Measurements from ENCODE around the gene FREM1.
A peak's percentile ranks its signal among the peaks of the same experiment; 100 is the strongest.

Gene FREM1

GRCh38 chr9:14868418-14868771, 41.8 kb downstream of the FREM1 start:
- no peak for DNase-seq

DNA sequence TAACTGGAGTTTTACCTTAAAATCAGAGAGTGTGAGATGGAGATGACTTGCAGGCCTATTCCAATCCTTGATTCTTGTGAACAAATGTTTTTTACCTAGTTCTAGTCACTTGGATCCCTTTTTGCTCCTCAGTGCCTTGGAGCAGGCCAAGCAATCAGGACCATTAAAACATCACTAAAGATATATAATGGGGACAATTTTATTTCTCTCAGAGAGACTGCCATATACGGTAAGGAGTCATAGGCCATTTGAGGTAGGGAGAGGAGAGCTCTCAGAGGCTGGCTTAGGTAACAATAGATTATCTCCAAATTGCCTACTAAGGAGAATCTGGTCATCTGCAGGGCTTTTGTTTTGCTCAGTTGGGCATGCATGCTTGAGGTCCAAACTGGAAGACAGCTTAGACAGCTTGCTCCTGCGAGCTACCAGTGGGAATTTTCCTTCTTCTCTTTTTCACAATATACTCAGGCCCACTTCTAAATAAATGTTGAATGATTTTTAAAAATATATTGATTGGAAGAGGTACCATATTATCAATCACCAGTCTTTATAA, 44.0 kb downstream of the FREM1 start:
- DNase-seq = no peak

DNA sequence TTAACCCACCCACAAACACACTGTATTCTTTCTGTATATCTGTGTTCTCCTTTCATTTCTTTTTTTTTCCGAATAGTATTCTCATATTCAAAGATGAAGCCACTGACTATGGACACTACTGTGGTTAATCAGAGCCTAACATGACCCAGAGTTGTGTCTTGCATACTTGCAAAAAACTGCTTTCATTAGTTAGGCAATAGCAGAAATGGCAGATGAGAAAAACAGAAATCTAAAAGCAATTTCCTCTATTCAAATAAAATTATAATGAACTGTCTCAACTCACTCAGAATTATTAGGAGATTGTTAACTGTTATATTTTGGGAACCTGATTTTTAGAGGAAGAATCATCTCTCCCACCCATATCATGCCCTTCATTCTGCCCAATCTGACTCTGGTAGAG, 45.9 kb downstream of the FREM1 start:
- no peak for DNase-seq

DNA sequence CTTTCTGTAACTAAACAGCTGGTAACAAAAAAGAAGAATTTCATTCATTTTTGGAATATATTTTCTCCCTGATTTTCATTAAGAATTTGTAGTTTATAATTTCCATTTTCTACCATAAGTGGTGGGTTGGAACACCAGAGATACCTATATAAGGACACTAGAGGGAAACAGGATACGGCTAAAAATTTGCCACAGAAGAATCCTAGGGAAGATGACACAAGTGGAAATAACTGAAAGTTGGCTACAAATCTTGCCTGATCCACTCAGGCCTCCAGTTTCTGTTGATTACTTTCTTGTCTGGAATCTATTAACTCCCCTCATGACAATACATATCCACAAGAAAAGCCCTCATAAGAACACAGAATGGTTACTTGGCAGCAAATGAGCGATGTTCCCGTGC, 46.8 kb downstream of the FREM1 start:
- DNase-seq = no peak

DNA sequence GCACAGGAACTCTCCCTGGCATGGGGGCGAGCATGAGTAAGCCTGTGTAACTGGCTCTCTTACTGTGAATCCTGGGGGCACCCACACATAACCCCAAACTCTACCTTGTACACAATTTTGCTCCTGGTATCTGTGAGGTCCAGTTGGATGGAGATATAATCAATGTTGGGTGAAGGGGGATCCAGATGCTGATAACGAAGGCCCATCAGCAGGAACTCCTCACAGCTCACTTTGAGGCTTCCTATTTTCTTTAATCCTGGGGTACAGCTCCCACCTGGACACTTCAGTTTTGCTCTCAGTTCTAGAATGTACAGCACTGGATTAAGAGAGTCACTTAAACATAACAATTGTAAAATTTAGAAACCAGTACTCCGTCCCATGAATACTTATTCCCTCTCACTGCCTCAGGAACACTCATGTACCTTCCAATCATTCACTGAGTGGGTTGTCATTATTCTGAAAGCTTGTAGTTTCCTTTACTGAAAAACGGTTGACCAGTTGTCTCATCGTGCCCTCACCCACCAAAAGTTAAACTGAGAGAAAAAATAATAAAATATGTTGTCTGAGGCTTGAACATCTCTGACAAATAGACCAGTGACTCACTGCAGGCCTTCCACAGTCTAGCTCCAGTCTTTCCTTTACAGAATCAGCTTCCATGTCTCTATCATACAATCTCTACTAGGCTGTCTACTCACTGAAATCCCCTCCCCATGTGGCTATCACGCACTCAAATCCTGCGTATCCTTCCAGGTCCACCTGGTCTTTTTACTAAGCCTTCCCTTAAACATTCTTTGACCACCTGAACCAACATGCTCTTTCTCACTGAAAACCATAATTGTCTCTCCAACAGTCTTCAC, 52.6 kb downstream of the FREM1 start:
- DNase-seq = no peak

DNA sequence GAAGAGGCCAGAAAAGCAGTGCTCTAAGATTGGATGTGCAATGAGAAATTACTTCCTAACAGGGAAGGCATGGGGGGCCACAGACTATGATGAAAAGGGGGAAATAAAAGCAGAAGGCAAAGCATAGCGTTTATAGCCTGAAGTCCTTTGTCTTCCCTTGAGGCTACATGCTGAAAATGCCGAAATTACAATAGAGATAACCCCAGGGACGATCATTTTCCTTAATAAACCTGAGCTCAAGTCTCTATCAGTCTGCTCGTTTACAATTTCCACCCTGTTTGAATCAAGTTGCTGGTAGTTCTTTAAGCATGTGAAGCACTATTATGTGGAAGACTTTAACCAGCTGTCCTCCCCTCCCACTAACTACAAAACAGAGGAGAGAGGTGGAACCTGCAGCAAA, 60.4 kb downstream of the FREM1 start:
- no peak for DNase-seq

DNA sequence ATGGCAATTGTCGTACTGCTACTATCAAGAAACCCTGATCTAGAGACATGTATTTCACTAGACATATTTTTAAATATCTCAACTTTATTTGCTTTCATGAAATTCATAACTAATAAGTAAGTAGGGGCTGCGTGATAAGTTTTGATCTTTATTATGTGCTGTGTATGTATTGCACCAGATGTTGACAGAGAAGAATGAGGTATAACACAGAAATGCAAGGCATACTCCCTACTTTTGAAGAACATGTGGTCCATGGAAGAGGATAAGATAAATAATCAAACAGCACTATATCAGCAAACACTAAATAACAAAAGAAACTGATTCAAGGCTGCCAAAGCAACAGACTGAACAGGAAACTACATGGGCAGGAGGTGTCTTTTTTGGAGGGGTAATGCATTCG, 60.9 kb downstream of the FREM1 start:
- no peak for DNase-seq

- DNase-seq = peak; percentile 2
Observed at GRCh38 chr9:14846871-14847311, 63.3 kb downstream of the FREM1 start.

- no peak for DNase-seq
Observed at GRCh38 chr9:14843163-14843562, 67.1 kb downstream of the FREM1 start.

DNA sequence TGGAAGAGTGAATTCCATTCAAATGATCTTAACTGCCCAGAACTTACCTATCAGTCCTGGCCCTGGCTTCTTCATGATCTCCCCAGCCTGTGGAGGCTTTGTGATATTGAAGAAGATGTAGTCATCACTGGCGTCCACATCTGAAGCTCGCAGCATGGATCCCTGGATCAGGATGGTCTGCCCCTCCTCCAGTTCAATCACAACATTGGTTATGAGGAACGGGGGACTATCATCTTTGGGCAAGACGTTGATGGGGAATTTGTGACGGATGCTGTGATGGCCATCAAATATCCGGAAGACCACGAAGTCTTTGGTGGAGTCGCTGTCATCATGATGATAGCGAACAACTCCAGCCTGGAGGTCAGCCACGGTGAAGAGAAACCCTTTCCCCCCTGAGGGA, 68.0 kb downstream of the FREM1 start:
- no peak for DNase-seq

- DNase-seq = no peak
Observed at GRCh38 chr9:14838701-14839100, 71.5 kb downstream of the FREM1 start.

DNA sequence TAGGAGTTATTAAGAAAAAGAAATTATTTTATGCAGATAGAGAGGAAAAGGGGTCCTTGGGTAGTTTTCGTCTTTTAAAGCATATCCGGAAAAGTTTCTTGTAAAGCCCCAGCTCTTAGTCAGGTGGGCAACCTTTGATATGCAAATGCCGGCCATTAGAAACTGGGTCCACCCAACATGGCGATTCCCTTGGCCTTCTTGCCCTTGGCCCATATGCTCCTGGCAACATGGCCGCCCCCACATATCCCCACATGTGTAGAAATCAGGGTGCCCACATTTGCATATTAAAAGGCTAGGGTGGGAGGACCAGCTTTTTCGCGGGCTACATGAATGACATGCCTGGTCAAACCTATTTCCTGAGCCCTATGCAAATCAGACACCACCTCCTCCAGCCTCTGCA, 73.3 kb downstream of the FREM1 start:
- DNase-seq = no peak

DNA sequence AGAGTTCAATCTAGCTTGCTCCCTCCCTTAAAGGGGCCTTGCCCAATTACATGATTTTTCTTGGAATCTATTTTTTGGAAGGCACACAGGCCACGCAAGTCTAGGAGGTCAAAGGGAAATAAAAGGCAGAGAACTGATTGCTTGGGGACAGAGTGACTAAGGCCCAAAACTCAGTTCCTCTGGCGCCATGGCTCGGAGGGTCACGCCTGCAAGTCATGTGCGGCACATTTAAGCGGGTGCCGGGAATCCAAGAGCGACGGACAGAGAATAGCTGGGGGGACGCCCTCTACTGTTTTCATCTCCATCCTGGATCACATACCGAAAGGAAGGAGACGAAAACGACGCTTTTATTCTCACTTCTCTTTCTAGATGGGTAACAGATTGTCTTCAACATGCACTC, 78.6 kb downstream of the FREM1 start:
- no peak for DNase-seq

DNA sequence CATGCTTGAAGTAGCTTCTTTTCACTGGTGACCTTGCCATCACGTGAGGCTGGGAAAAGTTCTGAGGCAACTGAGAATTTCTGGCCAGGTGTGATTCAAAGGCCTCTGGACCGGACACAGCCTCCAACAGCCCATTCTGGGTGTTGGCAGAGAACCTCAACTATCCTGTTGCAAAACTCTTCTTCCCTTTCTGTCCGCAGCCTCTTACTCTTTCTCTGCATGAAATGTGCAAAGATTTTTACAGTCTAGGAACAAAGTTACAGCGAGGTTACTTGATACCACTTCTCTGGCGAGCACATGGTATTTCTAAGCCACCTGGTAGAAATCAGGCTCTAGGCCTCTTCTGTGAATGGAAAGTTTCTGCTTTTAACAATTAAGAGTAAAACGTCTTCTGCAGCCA, 79.2 kb downstream of the FREM1 start:
- no peak for DNase-seq

- DNase-seq = no peak
Observed at GRCh38 chr9:14830057-14830456, 80.2 kb downstream of the FREM1 start.

DNA sequence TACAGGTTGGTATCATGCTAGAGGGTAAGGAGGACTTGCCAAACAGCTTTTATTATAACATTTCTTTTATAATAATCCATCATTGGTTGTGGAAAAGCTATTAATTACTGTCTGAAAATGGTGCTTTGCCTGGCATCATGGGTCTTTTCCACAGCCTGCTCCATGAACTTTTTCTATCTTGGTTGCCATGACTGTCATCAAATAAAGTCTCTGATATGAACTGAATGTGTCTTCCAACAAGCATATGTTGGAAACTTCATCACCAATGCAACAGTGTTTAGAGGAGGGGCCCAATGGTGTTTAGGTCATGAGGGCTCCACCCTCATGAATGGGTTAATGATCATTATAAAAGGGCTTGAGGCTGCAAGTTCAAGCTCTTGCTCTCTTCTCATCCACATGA, 81.0 kb downstream of the FREM1 start:
- no peak for DNase-seq

DNA sequence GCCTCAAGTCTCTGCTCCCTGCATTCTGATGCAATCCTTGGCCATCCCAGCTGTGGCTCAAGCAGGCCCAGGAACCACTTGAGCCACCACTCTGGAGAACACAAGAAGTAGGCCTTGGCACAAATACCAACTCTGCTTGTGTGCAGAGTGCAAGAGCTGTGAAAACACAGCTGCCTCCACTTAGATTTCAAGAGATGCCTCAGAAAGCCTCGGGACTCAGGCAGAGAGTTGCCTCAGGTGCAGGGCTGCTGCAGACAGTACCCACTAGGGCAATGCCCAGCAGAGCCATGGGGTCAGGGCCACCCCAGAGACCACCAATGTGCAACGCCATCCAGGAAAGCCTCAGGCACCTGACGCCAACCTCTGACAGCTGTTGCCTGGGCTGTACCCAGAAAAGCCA, 82.4 kb downstream of the FREM1 start:
- DNase-seq = no peak

GRCh38 chr9:14824481-14824880, 85.7 kb downstream of the FREM1 start:
- DNase-seq = no peak

GRCh38 chr9:14823800-14824199, 86.4 kb downstream of the FREM1 start:
- DNase-seq = no peak

- DNase-seq = no peak
Observed at GRCh38 chr9:14822666-14823065, 87.6 kb downstream of the FREM1 start.

DNA sequence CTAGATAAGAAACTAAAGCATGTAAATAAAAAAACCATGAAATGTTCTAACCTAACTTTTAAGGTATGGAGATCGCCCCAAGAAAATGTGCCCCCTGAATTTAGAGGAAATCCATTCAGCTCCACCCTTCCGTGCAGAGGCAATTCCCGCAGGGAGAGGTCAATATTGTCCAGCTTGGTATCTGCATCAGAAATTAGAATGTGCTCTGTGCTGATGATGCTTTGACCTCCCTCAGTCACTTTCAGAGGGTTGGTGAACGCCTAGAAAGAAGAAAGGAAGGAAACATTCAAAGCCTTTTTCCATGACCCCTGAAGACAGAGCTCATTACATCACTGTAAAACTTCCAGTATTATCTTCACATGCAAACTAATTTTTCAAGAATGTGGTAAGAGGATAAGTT, 91.0 kb downstream of the FREM1 start:
- DNase-seq = no peak

GRCh38 chr9:14814249-14814628, 96.0 kb downstream of the FREM1 start:
- no peak for DNase-seq

GRCh38 chr9:14813336-14814248, 96.6 kb downstream of the FREM1 start:
- DNase-seq = no peak

DNA sequence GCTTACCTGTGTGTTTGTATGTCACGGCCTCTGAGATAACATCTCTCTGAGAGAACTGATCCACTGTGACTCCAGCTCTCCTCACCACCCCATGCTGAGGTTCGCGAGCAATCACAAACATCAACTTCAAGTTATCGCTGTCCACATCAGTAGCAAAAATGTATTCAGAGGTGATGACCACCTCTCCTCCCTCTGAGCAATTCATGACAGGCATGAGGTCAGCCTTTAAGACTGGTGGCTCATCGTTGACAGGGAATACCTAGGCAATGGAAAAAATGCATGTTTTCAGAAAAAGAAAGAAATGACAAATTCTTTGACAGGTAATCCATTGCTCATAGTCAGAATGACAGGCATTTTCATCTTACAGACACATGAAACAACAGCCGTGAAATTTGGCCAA, 97.4 kb downstream of the FREM1 start:
- no peak for DNase-seq
